KMS-11 (cell line): Measurements from ENCODE around the gene CNGB1.

Experiments
- H2AFZ ChIP-seq: fragments of 200-600 bp; sonication (generic); 2 replicates; pipeline ENCODE4 v1.6.1; 2016; ENCODE audit warnings: antibody characterized with exemption, mixed run types, low read depth
- H3K27ac ChIP-seq: fragments of 200-600 bp; sonication (generic); 2 replicates; pipeline ENCODE4 v1.6.1; 2016; ENCODE audit warnings: mild to moderate bottlenecking, mixed run types
- H3K27me3 ChIP-seq: fragments of 200-600 bp; sonication (generic); 2 replicates; pipeline ENCODE4 v1.6.1; 2017; ENCODE audit warnings: mild to moderate bottlenecking, low read depth, mixed run types, moderate library complexity; ENCODE audit not compliant: insufficient read depth
- H3K36me3 ChIP-seq: fragments of 200-600 bp; sonication (generic); 2 replicates; pipeline ENCODE4 v1.6.1; 2017; ENCODE audit warnings: mild to moderate bottlenecking, mixed run types; ENCODE audit not compliant: insufficient read depth
- H3K4me1 ChIP-seq: fragments of 200-600 bp; sonication (generic); 2 replicates; pipeline ENCODE4 v1.6.1; 2016; ENCODE audit warnings: mild to moderate bottlenecking, low read depth, mixed run types; ENCODE audit not compliant: poor library complexity, severe bottlenecking
- H3K4me2 ChIP-seq: fragments of 200-600 bp; sonication (generic); 2 replicates; pipeline ENCODE4 v1.7.0; 2016; ENCODE audit warnings: mild to moderate bottlenecking, mixed run types
- H3K4me3 ChIP-seq: fragments of 200-600 bp; sonication (generic); IDR thresholded peaks from 2 replicates; pipeline ENCODE4 v1.6.1; 2017; ENCODE audit warnings: low read depth, low read length, mixed read lengths; ENCODE audit not compliant: insufficient read depth
- H3K79me2 ChIP-seq: fragments of 200-600 bp; sonication (generic); 2 replicates; pipeline ENCODE4 v1.6.1; 2016; ENCODE audit warnings: low read depth, mixed run types; ENCODE audit not compliant: insufficient read depth
- H3K9ac ChIP-seq: fragments of 200-600 bp; sonication (generic); 2 replicates; pipeline ENCODE4 v1.6.1; 2016; ENCODE audit warnings: mild to moderate bottlenecking, mixed run types
- H4K20me1 ChIP-seq: fragments of 200-600 bp; sonication (generic); 2 replicates; pipeline ENCODE4 v1.6.1; 2016; ENCODE audit warnings: mild to moderate bottlenecking, mixed run types; ENCODE audit not compliant: insufficient read depth
- CTCF ChIP-seq: fragments of 200-600 bp; sonication (generic); conservative IDR thresholded peaks from 2 replicates; pipeline ENCODE4 v1.6.1; 2017; ENCODE audit warnings: low read depth, mild to moderate bottlenecking, antibody characterized with exemption, low read length, moderate library complexity, mixed read lengths

Gene CNGB1

GRCh38 chr16:57939872-57940224 is 31.1 kb downstream of the CNGB1 start:
- H3K36me3 ChIP-seq: no peaks in the 10 kb centered on the region
- no peaks in the 10 kb centered on the region for H3K27me3 ChIP-seq
- no peaks in the 10 kb centered on the region for H4K20me1 ChIP-seq
- TF ChIP-seq CTCF: no peak
- H2AFZ ChIP-seq: no peak overlapping the region
- no peaks in the 10 kb centered on the region for H3K4me1 ChIP-seq
- no peak overlapping the region for H3K4me2 ChIP-seq
- no peak overlapping the region for H3K27ac ChIP-seq
- H3K79me2 ChIP-seq: no peaks in the 10 kb centered on the region
- no peak overlapping the region for H3K9ac ChIP-seq
- H3K4me3 ChIP-seq: no peak overlapping the region

- H4K20me1 ChIP-seq: no peaks in the 10 kb centered on the region
- no peaks in the 10 kb centered on the region for H3K27me3 ChIP-seq
- H3K4me3 ChIP-seq: no peak overlapping the region
- no peak for TF ChIP-seq CTCF
- H3K4me1 ChIP-seq: no peaks in the 10 kb centered on the region
- H3K79me2 ChIP-seq: no peaks in the 10 kb centered on the region
- no peak overlapping the region for H3K4me2 ChIP-seq
- no peaks in the 10 kb centered on the region for H3K36me3 ChIP-seq
- H3K27ac ChIP-seq: no peak overlapping the region
- H2AFZ ChIP-seq: no peak overlapping the region
- no peak overlapping the region for H3K9ac ChIP-seq
Observed at GRCh38 chr16:57938936-57939871, 31.7 kb downstream of the CNGB1 start.

DNA sequence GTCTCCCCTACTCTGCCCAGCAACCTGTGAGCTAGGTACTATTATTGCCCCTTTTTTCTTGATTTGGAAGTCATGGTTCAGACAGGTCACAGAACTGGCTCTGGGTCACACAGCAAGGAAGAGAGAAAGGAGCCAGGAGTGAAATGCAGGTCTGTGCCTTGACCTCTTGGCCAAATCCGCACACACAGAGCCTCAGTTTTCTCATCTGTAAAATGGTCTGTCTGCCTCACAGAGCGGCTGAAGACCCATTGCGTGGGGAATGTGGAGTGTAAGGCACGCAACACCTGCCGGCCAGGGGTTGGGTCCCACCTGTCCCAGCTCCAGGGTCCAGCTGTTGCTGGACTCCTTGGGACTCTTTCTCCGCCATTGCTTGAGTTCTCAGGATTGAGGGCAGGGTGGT is 32.4 kb downstream of the CNGB1 start:
- H3K4me2 ChIP-seq: no peak overlapping the region
- H3K79me2 ChIP-seq: no peaks in the 10 kb centered on the region
- H2AFZ ChIP-seq: no peak overlapping the region
- H3K36me3 ChIP-seq: no peaks in the 10 kb centered on the region
- H3K27me3 ChIP-seq: no peaks in the 10 kb centered on the region
- H4K20me1 ChIP-seq: no peaks in the 10 kb centered on the region
- H3K9ac ChIP-seq: no peak overlapping the region
- no peaks in the 10 kb centered on the region for H3K4me1 ChIP-seq
- H3K4me3 ChIP-seq: no peak overlapping the region
- no peak for TF ChIP-seq CTCF
- H3K27ac ChIP-seq: no peak overlapping the region

DNA sequence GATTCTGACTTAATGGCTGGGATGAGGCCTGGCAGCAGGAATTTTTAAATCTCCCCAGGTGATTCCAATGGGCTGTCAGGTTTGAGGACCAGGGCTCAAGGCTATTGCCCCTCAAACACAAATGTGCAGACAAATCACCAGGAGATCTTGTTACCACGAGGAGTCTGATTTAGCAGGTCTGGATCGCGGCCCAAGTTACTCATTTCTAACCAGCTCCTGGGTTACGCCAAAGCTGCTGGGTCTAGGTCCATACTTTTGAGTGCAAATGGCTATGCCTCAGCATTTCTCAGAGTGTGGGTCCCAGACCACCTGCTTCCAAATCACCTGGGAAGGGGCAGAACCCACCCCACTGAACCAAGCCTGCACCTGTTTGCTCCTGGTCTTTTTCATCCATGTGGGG is 33.1 kb downstream of the CNGB1 start:
- Histone ChIP-seq H2AFZ (no peak overlapping the region), H3K4me1 (no peaks in the 10 kb centered on the region), H3K27ac (no peak overlapping the region), H3K9ac (no peak overlapping the region), H4K20me1 (no peaks in the 10 kb centered on the region), H3K36me3 (no peaks in the 10 kb centered on the region), H3K79me2 (no peaks in the 10 kb centered on the region), H3K4me2 (no peak overlapping the region), H3K4me3 (no peak overlapping the region), H3K27me3 (no peaks in the 10 kb centered on the region)
- no peak for TF ChIP-seq CTCF
